GM12875 (cell line): Measurements from ENCODE around the gene PIP4K2A.

Source experiments
- H3K4me3 ChIP-seq: one replicate; pipeline ENCODE4 v1.5.1; 2011; ENCODE audit warnings: low read depth, low read length, control low read depth
- TF ChIP-seq, protein P1 (sequence below): IDR thresholded peaks from 2 replicates; pipeline ENCODE4 v1.5.1; 2011; ENCODE audit warnings: low read depth, mild to moderate bottlenecking, control low read depth, inconsistent platforms, low read length, moderate library complexity, borderline replicate concordance; ENCODE audit not compliant: insufficient read depth

Gene PIP4K2A

DNA sequence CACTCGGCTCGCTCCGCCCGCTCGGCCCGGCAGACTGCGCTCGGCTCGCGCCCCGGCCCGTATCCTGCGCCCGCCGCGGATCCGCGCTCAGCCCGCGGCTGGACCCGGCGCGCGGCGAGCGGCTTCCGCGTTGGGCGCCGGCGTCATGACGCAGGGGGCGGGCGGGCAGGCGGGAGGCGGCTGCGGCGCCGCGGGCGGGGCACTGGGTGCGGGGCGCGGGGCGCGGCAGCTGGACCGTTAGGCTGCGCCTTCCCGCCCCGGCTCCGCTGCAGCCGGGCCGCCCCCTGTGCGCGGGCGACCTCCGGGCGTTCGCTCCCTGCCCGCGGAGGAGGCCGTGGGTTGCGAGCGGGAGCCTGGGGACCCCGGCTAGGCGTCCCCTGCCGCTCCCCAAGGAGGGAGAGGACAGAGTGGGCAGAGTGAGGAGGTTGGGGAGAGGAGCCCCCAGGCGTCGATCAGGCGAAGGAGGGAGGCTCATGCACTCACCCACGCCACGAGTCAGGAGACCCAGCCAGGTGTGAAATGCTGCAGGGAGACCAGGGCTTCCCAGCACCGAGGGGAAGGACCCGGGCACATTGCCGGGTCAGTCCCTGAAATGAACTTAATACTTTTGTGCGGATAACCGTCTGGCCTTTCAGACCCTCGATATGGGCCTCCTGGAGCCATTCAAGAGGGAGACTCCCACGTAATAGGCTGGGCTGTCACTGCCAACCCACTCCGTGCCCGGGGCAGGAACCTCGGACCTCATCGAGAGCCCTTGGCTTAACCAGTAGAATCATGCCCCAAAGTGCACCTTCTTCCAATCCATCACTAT, at the start of gene PIP4K2A:
PIP4K2A (minus strand) TSS at position 100 of the 811 bp plus-strand sequence. CDS start 252 bp downstream, outside the sequence.
- TF ChIP-seq, protein P1, sequence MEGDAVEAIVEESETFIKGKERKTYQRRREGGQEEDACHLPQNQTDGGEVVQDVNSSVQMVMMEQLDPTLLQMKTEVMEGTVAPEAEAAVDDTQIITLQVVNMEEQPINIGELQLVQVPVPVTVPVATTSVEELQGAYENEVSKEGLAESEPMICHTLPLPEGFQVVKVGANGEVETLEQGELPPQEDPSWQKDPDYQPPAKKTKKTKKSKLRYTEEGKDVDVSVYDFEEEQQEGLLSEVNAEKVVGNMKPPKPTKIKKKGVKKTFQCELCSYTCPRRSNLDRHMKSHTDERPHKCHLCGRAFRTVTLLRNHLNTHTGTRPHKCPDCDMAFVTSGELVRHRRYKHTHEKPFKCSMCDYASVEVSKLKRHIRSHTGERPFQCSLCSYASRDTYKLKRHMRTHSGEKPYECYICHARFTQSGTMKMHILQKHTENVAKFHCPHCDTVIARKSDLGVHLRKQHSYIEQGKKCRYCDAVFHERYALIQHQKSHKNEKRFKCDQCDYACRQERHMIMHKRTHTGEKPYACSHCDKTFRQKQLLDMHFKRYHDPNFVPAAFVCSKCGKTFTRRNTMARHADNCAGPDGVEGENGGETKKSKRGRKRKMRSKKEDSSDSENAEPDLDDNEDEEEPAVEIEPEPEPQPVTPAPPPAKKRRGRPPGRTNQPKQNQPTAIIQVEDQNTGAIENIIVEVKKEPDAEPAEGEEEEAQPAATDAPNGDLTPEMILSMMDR, result no peak
- H3K4me3 ChIP-seq, result peak within 1 kb of the TSS; percentile 83

DNA sequence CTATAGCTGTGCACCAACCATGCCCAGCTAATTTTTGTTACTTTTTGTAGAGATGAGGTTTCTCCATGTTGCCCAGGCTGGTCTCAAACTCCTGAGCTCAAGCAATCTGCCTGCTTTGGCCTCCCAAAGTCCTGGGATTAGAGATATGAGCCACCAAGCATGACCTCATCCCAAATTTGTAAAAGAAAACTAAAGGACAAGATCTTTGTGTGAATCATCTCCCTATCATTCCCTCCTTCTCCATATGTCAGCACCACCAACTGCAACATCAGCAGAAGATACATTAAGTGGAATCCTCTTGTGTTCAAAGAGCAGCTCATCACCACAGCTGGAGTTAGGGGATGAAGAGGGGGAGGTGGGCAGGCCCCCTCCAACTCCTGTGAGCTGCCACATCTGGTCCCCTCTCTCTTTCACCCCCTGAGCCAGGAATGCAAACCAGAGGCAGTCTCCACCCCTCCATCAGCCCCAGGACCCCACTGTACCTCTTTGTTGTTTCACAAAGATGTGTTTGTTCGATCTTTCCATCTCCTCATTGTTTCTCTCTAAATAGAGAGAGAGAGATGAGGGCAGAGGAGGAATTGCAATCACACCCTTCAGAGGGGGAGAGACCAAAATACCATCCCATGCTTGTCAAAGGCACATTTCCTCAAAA, 47.3 kb upstream of the PIP4K2A start:
- TF ChIP-seq, protein P1, result no peak
- H3K4me3 ChIP-seq, result no peak overlapping the region

GRCh38 chr10:22760025-22760424, 45.6 kb upstream of the PIP4K2A start:
- TF ChIP-seq, protein P1, result no peak
- H3K4me3 ChIP-seq, result no peak overlapping the region

GRCh38 chr10:22758867-22759266, 44.5 kb upstream of the PIP4K2A start:
- no peak overlapping the region for H3K4me3 ChIP-seq
- TF ChIP-seq, protein P1, result no peak

DNA sequence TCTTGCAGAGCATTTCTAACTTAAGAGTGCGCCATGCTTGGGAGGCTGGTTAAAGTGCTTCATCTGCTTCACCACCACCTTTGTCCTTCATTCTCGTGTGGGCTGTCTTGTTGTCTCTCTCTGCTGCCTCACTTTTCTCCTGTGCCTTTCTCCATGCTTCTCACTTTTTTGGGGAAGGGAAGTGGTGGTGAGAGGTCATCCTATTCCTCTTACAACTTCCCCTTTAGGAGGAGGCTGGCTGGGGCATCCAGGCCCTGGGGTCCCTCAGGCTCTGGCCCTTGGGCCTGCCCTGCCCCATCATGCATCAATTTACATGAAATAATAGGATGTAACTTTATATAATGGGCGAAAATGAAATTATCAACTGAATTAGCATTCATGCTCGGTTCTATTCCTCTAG, 39.9 kb upstream of the PIP4K2A start:
- H3K4me3 ChIP-seq, result no peak overlapping the region
- TF ChIP-seq, protein P1, result no peak

GRCh38 chr10:22753786-22754185, 39.4 kb upstream of the PIP4K2A start:
- H3K4me3 ChIP-seq, result no peak overlapping the region
- TF ChIP-seq, protein P1, result no peak
